ENCODE data around the gene PDILT. TPM values are rescaled to one million over a fixed set of nuclear protein-coding genes. Genes with fewer than 3 reads are reported as not detected.

PDILT gene
- total RNA-seq, 1 donor from 2014 or later, result not detected

DNA sequence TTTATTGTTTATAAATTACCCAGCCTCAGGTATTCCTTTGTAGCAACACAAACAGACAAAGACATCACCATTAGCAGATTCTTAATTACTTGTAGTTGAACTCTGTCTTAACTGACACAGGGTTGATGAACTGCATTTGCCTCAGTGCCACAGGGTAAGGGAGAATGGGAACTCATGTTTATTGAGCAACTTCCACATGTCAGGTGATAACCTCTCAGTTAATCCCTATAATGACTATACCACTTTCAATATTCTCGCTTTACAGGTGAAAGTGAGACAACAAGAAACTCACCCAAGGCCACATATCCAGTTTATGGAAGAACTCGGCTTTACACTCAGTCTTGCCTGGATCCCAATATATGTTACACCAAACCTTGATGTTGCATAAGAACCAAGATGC is 8.6 kb downstream of the PDILT start:
- no peaks in the 10 kb centered on the region for H3K9me3 ChIP-seq
- intact Hi-C loops (cut with DNase I), result no loop called here

GRCh38 chr16:20393801-20394577 is 10.5 kb downstream of the PDILT start:
- Histone ChIP-seq H3K36me3 (no peaks in the 10 kb centered on the region), H3K27ac (peak overlapping the region in 1 of 2 donors; percentile 25), H3K9me3 (no peaks in the 10 kb centered on the region), H3K27me3 (no peaks in the 10 kb centered on the region), H3K4me1 (no peaks in the 10 kb centered on the region), H3K4me3 (no peak overlapping the region)
- TF ChIP-seq, protein P1, sequence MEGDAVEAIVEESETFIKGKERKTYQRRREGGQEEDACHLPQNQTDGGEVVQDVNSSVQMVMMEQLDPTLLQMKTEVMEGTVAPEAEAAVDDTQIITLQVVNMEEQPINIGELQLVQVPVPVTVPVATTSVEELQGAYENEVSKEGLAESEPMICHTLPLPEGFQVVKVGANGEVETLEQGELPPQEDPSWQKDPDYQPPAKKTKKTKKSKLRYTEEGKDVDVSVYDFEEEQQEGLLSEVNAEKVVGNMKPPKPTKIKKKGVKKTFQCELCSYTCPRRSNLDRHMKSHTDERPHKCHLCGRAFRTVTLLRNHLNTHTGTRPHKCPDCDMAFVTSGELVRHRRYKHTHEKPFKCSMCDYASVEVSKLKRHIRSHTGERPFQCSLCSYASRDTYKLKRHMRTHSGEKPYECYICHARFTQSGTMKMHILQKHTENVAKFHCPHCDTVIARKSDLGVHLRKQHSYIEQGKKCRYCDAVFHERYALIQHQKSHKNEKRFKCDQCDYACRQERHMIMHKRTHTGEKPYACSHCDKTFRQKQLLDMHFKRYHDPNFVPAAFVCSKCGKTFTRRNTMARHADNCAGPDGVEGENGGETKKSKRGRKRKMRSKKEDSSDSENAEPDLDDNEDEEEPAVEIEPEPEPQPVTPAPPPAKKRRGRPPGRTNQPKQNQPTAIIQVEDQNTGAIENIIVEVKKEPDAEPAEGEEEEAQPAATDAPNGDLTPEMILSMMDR (IDR thresholded peaks at IDR 0.05), result no peak
- DNase-seq (ENCODE audit: low spot score in 2 of 2), result no peak
- intact Hi-C loops (cut with DNase I), result no loop called here

More for the DNA sequence above, 8.6 kb downstream of the PDILT start:
- no peak for DNase-seq (ENCODE audit: low spot score in 2 of 2)
- Histone ChIP-seq H3K27me3 (no peaks in the 10 kb centered on the region), H3K4me1 (no peaks in the 10 kb centered on the region), H3K36me3 (no peaks in the 10 kb centered on the region), H3K27ac (no peak overlapping the region), H3K4me3 (no peak overlapping the region)
- TF ChIP-seq, protein P1 (IDR thresholded peaks at IDR 0.05), result no peak

GRCh38 chr16:20391045-20391444 is 13.5 kb downstream of the PDILT start:
- Histone ChIP-seq H3K27me3 (no peaks in the 10 kb centered on the region), H3K27ac (no peak overlapping the region), H3K4me3 (no peak overlapping the region), H3K4me1 (peaks cover 0 to 2% of the 10 kb centered on the region in 2 donors), H3K36me3 (no peaks in the 10 kb centered on the region), H3K9me3 (no peaks in the 10 kb centered on the region)
- TF ChIP-seq, protein P1 (IDR thresholded peaks at IDR 0.05), result no peak
- intact Hi-C loops (cut with DNase I), result no loop called here
- no peak for DNase-seq (ENCODE audit: low spot score in 2 of 2)

GRCh38 chr16:20388854-20389253 is 15.7 kb downstream of the PDILT start:
- Histone ChIP-seq H3K27ac (no peak overlapping the region), H3K36me3 (no peaks in the 10 kb centered on the region), H3K4me1 (peaks cover 0 to 4% of the 10 kb centered on the region in 2 donors), H3K9me3 (no peaks in the 10 kb centered on the region), H3K27me3 (no peaks in the 10 kb centered on the region), H3K4me3 (no peak overlapping the region)
- DNase-seq (ENCODE audit: low spot score in 2 of 2), result no peak
- intact Hi-C loops (cut with DNase I), result no loop called here
- TF ChIP-seq, protein P1 (IDR thresholded peaks at IDR 0.05), result no peak

DNA sequence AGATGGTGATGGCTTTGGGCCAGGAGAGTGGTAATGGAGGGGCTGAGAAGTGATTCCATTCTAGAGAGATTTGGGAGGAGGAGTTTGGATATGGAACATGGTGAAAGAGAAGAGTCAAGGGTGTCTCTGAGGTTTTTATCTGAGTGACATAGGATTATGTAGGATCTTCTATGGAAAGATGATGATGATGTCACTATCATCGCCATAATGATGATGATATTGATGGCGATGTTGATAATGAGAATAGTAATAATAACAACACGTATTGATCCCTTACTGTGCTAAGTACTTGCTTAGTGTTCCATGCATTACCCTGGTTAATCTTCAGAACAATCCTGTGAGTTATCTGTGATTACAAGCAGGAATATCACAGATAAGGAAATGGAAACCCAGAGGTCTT is 16.6 kb downstream of the PDILT start:
- TF ChIP-seq, protein P1 (IDR thresholded peaks at IDR 0.05), result no peak
- Histone ChIP-seq H3K27ac (no peak overlapping the region), H3K27me3 (peaks cover 4% of the 10 kb centered on the region), H3K9me3 (no peaks in the 10 kb centered on the region), H3K4me3 (no peak overlapping the region), H3K4me1 (peaks cover 0 to 7% of the 10 kb centered on the region in 2 donors), H3K36me3 (no peaks in the 10 kb centered on the region)
- intact Hi-C loops (cut with DNase I), result no loop called here
- DNase-seq (ENCODE audit: low spot score in 2 of 2), result no peak
